NCI-H2171 treated with DMSO at 0.1 percent for 48 hours (cell line): ENCODE results near the gene SH3BP5L.

Source experiments
- DNase-seq: peaks from one replicate; lab custom pipeline; 2025; lab: John Stamatoyannopoulos, UW

Gene SH3BP5L

DNA sequence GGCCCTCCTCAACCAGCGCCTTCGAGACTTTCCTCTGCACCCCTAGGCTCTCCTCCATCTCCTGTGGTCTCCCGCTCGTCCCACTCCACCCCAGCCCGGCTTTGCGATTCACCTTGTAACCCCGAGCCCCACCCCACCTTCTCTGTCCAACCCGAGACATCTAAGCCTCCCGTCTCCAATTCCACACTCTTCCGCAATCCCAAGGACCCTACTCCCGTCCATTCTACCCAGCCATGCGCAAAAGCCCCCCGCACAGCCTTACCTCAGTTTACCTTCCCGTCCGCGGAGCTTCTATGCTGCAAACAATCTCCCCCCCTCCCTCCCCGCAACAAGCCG lies 174 bp downstream of the SH3BP5L start:
- no peak for DNase-seq

GRCh38 chr1:248825136-248825535 lies 579 bp downstream of the SH3BP5L start:
- no peak for DNase-seq

- DNase-seq, result no peak
Measured at GRCh38 chr1:248824701-248825100, 1.0 kb downstream of the SH3BP5L start.

- no peak for DNase-seq
Measured at GRCh38 chr1:248824301-248824700, 1.4 kb downstream of the SH3BP5L start.

DNA sequence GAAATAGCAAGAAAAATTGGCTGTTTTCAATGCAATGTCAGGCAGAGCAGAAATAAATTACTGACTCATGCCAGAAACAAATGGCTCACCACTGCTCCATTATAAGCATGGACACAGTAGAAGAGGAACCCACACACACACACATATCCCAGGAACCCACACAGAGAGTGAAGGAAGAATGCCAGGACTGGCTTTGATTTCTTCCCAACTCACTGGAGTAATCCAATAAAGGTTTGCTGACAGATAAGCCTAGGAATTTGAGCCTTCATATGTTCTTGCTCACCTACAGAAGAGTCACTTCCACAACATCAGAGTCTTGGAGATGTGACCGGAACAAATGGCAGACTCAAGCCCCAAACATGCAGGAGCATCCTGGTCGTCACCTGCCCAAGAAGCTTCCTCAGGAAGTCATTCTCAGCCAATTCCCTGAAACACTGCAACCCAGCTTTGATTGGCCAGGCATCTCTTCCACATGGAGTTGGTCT lies 2.2 kb downstream of the SH3BP5L start:
- no peak for DNase-seq

- DNase-seq, result no peak
Measured at GRCh38 chr1:248822148-248823032, 3.3 kb downstream of the SH3BP5L start.

DNA sequence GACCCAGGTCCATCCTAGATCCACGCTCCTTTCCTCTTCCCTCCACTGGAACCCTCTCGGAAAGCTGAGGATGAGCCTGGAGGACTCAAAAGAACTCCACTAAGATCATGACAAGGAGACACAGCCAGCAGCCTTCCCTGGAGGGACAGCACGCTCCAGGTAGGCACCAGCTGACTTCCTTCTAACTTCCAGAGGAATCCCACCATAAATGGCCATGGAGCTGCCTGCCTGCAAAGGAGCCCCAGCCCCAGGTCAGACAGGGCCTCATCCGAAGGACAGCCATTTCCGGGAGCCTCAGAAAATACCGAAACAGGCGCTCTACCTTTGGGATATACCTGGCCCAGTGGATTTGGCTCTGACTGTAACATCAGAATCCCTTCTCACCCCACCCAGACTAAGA lies 4.1 kb downstream of the SH3BP5L start:
- no peak for DNase-seq

DNA sequence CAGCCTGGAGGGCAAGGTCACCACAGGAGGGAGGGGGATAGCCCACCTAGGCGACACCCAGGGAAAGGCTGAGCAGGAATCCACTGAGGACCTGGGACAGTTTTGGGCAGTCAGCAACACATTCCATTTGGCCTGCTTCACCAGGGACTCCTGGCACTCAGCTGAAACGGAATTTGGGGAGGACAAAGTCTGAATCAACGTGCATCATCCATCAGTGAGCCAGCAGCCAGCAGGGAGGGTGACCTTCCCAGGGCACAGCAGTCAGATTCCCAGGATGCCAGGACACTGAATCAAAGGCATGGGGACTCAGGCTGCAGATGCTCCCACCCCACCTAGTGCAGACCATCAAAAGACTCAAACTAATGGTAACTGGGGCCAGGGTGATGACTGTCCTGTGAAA lies 4.6 kb downstream of the SH3BP5L start:
- no peak for DNase-seq

DNA sequence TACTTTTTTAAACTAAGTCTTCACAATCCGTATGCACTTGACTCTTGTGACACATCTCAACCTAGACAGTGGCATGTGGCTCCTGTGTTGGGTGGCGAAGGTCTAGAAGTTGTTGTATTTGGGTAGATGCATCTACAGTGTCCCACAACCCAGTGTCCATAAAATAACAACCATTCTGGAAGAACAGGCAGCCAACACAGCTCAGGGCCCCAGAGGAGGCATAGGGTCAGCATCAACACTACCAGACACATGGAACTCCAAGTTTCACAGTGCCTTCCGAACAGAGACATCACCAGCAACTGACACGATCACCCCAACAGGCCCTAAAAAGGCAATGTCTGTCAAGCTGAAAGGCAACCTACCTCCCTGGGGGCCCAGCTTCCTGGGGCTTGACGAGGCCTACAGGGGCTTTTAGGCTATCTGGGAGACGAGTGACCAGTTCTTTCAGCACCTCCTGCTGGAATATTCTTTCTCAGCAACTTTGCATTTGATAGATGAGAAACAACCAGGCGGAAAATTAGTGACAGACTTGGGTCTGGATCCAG lies 5.6 kb downstream of the SH3BP5L start:
- DNase-seq, result no peak

DNA sequence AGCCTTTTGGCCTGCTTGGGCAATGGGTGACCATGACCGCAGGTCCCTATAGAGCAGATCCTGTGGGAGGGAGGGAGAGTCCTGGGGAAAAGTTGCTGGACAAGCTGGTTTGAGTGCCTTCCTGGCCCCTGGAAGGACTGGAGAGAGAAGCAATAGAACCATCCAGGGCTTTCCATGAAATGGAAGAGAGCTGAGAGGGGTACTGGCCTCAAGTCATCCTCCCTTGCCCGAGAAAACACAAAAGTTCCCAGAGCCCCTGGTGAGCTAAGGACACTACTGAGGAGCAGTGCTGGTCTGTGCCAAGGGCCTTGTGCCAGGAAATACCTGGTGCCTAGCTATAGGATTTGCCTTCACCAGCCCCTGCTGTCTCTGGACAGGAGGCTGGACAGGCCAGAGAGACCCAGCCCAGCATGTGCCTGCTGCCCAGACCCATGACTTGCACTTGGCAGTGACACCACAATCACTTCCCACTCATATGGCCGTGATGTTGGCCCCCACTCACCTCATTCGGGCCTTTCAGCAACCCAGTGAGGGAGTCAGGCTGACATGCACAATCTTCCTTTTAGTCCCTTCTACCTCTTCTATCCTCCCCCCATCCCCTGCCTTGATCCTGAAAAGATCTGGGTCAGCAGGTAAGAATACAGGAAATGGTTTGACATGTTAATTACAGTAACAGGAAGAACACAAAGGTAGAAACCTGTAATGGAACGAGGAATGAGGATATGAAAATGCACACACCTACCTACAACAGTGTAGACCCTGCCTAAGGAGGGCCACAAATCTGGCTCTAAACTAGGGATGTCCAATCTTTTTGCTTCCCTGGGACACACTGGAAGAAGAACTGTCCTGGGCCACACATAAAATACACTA lies 7.0 kb downstream of the SH3BP5L start:
- no peak for DNase-seq

- DNase-seq, result no peak
Measured at GRCh38 chr1:248817065-248817464, 8.7 kb downstream of the SH3BP5L start.

DNA sequence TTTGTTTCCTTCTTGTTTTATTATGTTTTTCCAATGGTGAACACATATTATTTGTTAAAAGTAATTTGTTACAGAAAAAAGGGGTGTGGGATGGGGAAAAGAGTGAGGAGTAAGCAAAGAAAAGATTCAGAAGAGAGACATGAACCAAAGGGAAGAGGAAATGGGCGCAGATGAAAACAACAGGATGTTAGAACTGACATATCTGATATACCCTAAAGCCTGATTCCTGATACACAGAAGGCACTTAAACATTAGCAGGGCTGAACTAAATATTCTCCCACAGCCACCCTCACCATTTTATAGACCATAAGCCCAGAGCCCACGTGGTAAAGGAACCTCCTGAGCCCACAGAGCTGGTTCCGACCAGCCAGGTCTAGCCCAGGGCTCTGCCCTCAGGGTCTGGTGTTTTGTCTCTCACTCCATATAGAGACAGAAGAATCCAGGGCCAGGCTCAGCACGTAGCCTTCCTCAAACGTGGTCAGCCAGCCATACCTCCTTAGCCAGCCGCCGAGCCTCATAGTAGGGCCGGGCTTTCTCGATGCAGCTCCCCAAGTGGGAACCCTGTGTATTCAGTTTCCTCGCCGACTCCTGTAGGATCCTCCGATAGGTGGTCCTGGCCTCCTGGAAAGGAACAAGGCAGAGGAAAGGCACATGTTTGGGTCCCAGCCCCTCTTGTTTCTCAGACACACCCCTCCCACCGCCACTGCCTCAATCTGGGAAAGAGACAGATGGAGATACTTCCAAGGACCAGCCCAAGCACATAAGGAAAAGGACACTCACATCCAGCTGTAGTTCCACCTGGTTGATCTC lies 9.5 kb downstream of the SH3BP5L start:
- DNase-seq, result no peak

DNA sequence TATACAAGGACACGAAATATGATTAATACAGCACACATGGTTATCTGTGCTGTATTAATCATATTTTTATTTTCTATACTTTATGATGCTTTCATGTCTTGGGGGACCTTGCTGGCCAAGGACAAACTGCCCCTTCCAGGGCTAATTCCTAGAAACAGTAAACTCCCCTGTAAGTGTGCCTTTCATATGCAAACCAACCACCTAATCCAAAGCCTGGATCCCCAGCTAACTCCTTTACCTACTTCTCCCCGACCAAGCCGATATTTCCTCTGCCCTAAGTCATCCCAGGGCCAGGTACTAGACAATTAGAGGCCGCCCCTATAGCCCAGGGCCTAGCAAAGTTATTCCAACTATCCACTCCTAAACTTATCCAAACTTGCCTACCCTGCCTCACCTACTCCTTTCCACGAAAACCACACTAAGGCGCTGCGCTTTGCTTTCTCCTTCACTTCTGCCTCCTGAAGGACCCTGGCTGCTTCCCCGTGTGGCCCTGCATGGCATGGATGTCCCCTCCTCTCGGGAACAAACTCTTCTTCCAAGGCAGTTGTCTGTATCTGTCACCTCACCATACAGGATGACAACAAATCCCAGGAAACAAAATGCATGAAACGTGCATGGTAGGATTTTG lies 10.2 kb downstream of the SH3BP5L start:
- DNase-seq, result no peak

DNA sequence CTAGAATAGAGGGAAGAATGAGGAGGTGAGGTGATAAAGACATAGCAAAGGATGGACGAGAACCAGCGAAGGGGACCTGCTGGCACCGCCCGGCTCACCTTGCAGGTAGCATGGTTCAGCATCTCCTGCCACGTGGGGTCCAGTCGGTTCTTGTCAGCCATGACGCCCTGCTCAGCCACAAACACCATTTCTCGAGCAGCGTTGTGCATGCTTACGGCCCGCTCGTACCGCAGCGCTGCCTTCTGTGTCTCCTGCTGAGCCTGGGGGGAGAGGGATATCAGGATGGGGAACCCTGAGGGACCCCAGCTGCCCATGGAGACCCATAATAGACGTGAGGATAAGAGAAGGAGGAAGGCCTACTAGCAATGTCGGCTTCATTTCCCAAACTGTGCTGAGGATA lies 11.4 kb downstream of the SH3BP5L start:
- no peak for DNase-seq

DNA sequence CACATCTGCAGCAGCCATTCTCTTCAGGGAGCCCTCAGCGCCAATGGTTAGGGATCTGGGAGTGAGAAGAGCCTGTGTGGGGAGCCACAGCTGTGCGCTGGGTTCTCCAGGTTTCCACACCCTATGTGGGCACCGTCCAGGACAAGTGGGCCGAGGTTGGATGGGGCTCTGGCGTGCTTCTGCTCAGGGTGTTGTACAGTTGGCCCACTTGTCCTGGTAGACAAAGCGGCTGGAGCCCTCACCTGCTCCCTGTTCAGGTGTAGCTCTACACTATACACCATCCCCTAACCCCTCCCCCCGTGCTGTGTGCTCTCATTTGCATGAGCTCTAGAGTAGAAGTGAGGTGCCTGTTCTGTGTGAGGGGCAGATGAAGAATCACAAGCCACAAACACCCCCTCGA lies 12.2 kb downstream of the SH3BP5L start:
- DNase-seq, result no peak

- DNase-seq, result no peak
Measured at GRCh38 chr1:248812736-248813425, 12.8 kb downstream of the SH3BP5L start.

GRCh38 chr1:248811514-248812490 lies 13.9 kb downstream of the SH3BP5L start:
- DNase-seq, result no peak

DNA sequence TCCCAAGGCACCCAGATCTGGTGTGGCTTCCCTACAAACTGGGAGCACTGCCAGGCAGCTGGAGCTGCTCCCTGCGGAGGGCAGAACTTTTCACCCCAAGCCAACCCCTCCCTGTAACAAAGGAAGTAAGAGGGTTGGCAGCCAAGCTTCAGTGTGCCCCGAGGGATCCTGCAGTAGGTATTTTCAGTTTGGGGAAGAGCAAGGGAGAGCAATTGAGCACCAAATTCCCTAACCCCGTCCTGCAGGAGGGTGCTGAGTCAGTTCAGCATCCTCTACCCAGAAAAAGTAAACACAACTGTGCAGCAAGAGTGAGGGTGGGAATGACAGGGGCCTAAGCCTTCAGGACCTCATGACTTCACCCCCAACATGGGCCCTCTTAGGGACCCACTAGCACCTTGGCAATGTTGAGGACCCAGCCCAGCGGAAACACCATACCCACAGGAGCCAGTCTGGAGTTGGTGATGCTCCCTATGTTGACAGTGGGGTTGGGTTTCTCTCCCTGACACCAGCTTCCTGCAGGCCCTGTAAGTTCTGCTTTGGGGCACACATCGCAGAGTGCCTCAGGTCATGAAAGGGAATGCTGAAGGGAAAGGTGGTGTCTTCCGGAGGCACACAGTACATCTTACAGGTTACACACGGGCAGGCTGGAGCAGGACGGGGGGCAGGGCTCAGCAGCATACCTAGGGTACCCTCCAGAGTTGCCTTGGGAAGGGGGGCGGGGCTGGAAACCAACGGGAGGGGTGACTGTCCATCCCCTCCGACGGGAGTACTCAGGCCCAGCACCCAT lies 14.8 kb downstream of the SH3BP5L start:
- DNase-seq, result no peak
